ENCODE results near the gene RABGAP1.

- TF ChIP-seq ZNF384 (IDR thresholded peaks at IDR 0.05) (no peak), LEF1 (IDR thresholded peaks at IDR 0.05; ENCODE audit: borderline replicate concordance) (no peak), FOXM1 (IDR thresholded peaks at IDR 0.05; ENCODE audit: borderline replicate concordance) (no peak), ARNT (IDR thresholded peaks at IDR 0.05) (no peak), NFRKB (IDR thresholded peaks at IDR 0.05) (no peak), BHLHE40 (IDR thresholded peaks at IDR 0.05; ENCODE audit: borderline replicate concordance) (no peak), SUZ12 (IDR thresholded peaks at IDR 0.05) (no peak), TARDBP (IDR thresholded peaks at IDR 0.05) (no peak), FOXK2 (IDR thresholded peaks at IDR 0.05) (no peak), ELF4 (IDR thresholded peaks at IDR 0.05) (no peak)
- TF ChIP-seq, protein P1, sequence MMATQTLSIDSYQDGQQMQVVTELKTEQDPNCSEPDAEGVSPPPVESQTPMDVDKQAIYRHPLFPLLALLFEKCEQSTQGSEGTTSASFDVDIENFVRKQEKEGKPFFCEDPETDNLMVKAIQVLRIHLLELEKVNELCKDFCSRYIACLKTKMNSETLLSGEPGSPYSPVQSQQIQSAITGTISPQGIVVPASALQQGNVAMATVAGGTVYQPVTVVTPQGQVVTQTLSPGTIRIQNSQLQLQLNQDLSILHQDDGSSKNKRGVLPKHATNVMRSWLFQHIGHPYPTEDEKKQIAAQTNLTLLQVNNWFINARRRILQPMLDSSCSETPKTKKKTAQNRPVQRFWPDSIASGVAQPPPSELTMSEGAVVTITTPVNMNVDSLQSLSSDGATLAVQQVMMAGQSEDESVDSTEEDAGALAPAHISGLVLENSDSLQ (IDR thresholded peaks at IDR 0.05) = no peak
Observed at GRCh38 chr9:122948313-122948712, 7.5 kb downstream of the RABGAP1 start.
